DMS79 treated with DMSO at 0.1 percent for 48 hours (cell line): ENCODE results near the gene SLFN5.
"Not testable (repeated sequence)": the region's sequence is repeated elsewhere in the genome, so short reads cannot be mapped to it uniquely, and the experiment has no call there.

Experiments
- DNase-seq: peaks from one replicate; lab custom pipeline; 2025; lab: John Stamatoyannopoulos, UW

SLFN5 gene

GRCh38 chr17:35242805-35243560 lies at the start of gene SLFN5:
Gene SLFN5 (plus strand): TSS chr17:35243072. CDS start chr17:35258691, 15,619 bp downstream.
- DNase-seq, result peak; percentile 91

DNA sequence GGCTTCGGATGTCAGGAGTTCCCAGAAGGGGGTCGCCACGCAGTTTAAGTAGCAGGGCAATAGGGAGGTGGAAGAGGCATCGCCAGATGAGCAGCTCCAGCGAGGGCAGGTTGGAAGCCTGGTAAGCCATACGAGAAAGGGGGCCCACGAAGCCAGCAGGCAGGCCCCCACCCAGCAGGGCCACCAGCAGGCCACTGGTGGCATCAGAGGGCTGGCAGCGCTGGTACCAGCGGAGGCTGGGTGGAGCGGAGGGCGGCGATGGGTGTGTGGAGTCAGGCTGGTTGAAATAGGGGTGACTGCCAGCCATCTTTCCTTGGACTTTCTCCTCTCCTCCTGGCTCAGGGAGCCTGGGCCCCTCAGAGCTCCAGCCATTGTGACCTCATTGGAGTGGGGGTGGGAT lies 48.9 kb upstream of the SLFN5 start, which contains the start of gene SLC35G3:
Gene SLC35G3, minus strand, starts transcription at position 393 of the 400 bp plus-strand sequence. Its CDS starts 86 bp downstream, at position 307.
- DNase-seq, result not testable (repeated sequence)

- DNase-seq, result not testable (repeated sequence)
These were observed 47.8 kb upstream of the SLFN5 start for GRCh38 chr17:35195062-35195461.

DNA sequence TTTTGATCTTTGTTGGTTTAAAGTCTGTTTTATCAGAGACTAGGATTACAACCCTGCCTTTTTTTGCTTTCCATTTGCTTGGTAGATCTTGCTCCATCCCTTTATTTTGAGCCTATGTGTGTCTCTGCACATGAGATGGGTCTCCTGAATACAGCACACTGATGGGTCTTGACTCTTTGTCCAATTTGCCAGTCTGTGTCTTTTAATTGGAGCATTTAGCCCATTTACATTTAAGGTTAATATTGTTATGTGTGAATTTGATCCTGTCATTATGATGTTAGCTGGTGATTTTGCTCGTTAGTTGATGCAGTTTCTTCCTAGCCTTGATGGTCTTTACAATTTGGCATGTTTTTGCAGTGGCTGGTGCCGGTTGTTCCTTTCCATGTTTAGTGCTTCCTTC lies 40.3 kb upstream of the SLFN5 start:
- DNase-seq, result not testable (repeated sequence)

- no peak for DNase-seq
These were observed 32.1 kb upstream of the SLFN5 start for GRCh38 chr17:35210741-35211140.

DNA sequence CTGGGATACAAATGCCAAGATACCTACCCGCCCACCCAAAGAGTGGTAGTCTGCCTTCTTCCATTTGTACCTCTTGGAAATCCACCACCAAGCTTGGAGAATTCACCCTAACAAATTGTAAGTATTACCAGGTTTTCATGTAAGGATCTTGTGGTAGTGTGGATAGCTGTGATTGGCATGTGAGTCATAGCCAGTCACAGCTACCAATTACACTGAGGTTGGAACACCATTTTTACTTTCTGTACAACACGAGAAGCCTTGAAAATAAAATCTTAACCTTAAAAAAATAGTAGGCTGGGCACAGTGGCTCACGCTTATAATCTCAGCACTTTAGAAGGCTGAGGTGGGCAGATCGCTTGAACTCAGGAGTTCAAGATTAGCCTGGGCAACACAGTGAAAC lies 30.2 kb upstream of the SLFN5 start:
- no peak for DNase-seq

- DNase-seq, result no peak
These were observed 29.4 kb upstream of the SLFN5 start for GRCh38 chr17:35213412-35213940.

- no peak for DNase-seq
These were observed 28.7 kb upstream of the SLFN5 start for GRCh38 chr17:35214192-35214591.

DNA sequence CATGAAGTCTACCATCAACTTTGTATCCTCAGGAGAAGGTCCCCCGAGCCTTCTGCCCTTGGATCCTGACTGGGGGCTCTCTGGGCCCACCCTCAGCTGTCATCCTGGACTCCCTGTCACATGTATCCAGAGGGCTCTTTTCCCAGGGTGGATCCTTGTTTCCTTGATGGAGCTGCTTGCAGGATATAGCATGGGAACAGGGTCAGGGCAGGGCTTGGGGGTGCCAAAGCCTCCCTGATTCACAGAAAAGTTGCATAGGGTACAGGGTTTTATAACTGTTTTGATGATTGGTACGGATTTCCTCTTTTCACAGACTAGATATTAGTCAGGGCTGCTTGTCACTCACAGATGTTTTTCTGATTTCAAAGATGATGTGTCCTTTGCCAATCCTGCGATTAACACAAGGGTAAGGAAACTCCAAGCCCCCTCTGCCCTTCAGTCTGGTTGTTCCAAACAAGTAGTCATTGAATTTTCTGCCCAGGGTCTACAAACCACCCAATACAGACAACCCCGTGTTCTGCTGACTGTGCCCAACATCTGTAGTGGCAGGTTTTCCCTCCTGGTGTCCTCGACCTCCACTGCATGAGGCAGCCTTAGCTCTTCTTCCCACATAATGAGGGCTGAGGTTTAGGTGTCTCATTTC lies 28.1 kb upstream of the SLFN5 start:
- no peak for DNase-seq

DNA sequence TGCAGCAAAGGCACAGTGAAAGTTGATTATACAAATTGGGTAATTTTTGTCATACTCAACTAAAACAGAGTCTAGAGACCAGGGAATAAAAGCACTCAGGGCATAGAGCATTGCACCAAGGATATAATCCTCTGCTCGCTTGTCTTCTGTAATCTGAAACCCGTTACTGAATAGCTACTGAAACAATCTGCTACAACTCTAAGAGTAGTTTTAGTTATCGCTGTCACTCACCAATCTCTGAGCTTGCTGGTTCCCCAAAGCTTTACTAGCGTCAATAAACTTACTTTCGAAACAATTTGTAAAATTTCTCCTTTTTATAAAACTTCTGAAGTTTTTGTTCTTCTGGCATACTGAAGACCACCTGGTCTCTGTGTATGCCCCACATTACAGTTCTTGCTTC lies 25.8 kb upstream of the SLFN5 start:
- DNase-seq, result no peak

DNA sequence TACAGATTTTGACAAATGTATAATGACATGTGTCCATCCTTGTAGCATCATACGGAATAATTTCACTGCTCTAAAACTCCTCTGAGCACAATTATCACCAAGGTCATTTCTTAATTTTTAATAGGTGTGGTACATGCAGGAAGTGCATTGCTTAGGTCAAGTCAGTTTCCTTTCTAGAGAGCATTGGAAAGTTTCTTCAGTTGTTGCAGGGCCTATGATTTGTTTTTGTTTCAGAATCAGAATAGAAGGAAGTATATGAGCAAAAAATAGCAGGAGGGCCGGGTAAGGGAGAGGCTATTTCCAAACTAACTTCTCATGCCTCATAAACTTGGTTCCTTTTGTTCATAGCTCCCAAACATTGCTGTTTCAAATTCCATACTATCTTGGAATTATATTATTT lies 24.0 kb upstream of the SLFN5 start:
- no peak for DNase-seq

GRCh38 chr17:35222452-35222851 lies 20.4 kb upstream of the SLFN5 start:
- no peak for DNase-seq

- DNase-seq, result no peak
These were observed 18.4 kb upstream of the SLFN5 start for GRCh38 chr17:35224436-35224835.

DNA sequence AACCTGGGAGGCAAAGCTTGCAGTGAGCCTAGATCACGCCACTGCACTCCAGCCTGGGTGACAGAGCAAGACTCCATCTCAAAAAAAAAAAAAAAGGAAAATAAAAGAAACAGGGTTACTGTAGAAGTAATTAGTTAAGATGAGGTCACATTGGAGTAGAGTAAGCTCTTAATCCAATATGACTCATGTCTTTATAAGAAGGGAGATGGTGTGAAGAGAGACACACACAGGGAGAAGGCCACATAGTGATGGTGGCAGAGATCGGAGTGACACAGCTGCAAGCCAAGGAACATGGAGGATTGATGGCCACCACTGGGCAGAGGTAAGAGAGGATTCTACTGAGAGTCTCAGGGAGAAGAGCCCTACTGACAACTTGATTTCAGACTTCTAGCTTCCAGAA lies 15.3 kb upstream of the SLFN5 start:
- DNase-seq, result no peak

- DNase-seq, result no peak
These were observed 13.2 kb upstream of the SLFN5 start for GRCh38 chr17:35229638-35230037.

DNA sequence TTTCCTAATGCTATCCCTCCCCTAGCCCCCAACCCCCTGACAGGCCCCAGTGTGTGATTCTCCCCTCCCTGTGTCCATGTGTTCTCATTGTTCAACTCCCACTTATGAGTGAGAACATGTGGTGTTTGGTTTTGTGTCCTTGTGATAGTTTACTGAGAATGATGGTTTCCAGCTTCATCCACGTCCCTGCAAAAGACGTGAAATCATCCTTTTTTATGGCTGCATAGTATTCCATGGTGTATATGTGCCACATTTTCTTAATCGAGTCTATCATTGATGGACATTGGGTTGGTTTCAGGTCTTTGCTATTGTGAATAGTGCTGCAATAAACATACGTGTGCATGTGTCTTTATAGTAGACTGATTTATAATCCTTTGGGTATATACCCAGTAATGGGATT lies 8.6 kb upstream of the SLFN5 start:
- not testable (repeated sequence) for DNase-seq

GRCh38 chr17:35235289-35235688 lies 7.6 kb upstream of the SLFN5 start:
- no peak for DNase-seq

- DNase-seq, result no peak
These were observed 7.0 kb upstream of the SLFN5 start for GRCh38 chr17:35235917-35236316.

GRCh38 chr17:35236821-35237220 lies 6.1 kb upstream of the SLFN5 start:
- no peak for DNase-seq

GRCh38 chr17:35238821-35239220 lies 4.1 kb upstream of the SLFN5 start:
- DNase-seq, result no peak

- no peak for DNase-seq
These were observed 3.0 kb upstream of the SLFN5 start for GRCh38 chr17:35239823-35240222.

DNA sequence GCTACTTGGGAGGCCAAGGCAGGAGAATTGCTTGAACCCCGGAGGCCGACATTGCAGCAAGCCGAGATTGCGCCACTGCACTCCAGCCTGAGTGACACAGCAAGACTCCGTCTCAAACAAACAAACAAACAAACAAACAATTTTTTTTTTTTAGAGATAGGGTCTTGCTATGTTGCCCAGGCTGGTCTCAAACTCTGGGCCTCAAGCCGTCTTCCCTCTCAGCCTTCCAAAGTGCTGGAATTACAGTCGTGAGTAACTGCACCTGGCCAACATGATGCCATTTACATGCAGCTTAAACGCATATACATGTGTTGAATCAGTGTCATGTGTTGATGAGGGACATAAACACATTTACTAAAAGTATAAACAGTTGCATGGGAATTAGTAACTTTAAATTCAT lies 2.0 kb upstream of the SLFN5 start:
- no peak for DNase-seq

GRCh38 chr17:35241520-35241919 lies 1.4 kb upstream of the SLFN5 start:
- no peak for DNase-seq
